Esophagus muscularis mucosa (tissue), 4 donors: ENCODE results near the gene DPH7. TPM values are rescaled to one million over a fixed set of nuclear protein-coding genes. Genes with fewer than 3 reads are reported as not detected.

Experiments used
- DNase-seq: peaks from one replicate; pipeline ENCODE4 v3.0.0-alpha.2; 2017; ENCODE audit errors: extremely low spot score
- H3K27ac ChIP-seq, 4 donors: fragments of 200-600 bp; sonication (generic); replicated peaks in 1 of 4; 1 replicate in 3 of 4; 2 replicates in 1 of 4; pipeline ENCODE4 v1.5.1; 2016 to 2019; ENCODE audit warnings: mild to moderate bottlenecking in 1 of 4
- H3K27me3 ChIP-seq, 4 donors: fragments of 200-600 bp; sonication (generic); one replicate each; pipeline versions ENCODE4 v1.5.1 to v1.6.0; 2016 to 2019
- H3K36me3 ChIP-seq, 4 donors: fragments of 200-600 bp; sonication (generic); one replicate each; pipeline ENCODE4 v1.5.1; 2016 to 2019
- H3K4me1 ChIP-seq, 4 donors: fragments of 200-600 bp; sonication (generic); one replicate each; pipeline ENCODE4 v1.5.1; 2016 to 2019
- H3K4me3 ChIP-seq, 4 donors: fragments of 200-600 bp; sonication (generic); 1 replicate in 2 of 4; 2 replicates in 2 of 4; pipeline ENCODE4 v1.5.1; 2016 to 2019; ENCODE audit warnings: mild to moderate bottlenecking in 4 of 4, moderate library complexity in 1 of 4
- H3K9me3 ChIP-seq, 4 donors: fragments of 200-600 bp; sonication (generic); 1 replicate in 3 of 4; 2 replicates in 1 of 4; pipeline ENCODE4 v1.5.1; 2016 to 2019
- CTCF ChIP-seq, 3 experiments: fragments of 200-600 bp in 2 of 3; fragments of 450-650 bp in 1 of 3; sonication (generic) in 2 of 3; IDR thresholded peaks; one replicate each; pipeline ENCODE4 v1.5.1; 2017 to 2019; ENCODE audit warnings: antibody characterized with exemption in 3 of 3, mild to moderate bottlenecking in 2 of 3, moderate library complexity in 1 of 3
- EP300 ChIP-seq: sonication (generic); formaldehyde crosslinking; IDR thresholded peaks from one replicate; pipeline ENCODE4 v1.6.1; 2017; ENCODE audit warnings: antibody characterized with exemption
- POLR2A ChIP-seq: fragments of 450-650 bp; IDR thresholded peaks from one replicate; pipeline ENCODE4 v1.6.1; 2017; ENCODE audit warnings: antibody characterized with exemption, moderate library complexity, mild to moderate bottlenecking, low read depth
- POLR2AphosphoS5 ChIP-seq, 2 donors: sonication (generic); formaldehyde crosslinking; IDR thresholded peaks; one replicate each; pipeline ENCODE4 v1.6.1; 2017; ENCODE audit warnings: antibody characterized with exemption in 2 of 2
- WGBS: methylation state at CpG from one replicate; pipeline ENCODE4 v1.1.5; 2018; 5-methylcytosine and 5-hydroxymethylcytosine counted together
- intact Hi-C: fragments of 100-400 bp; cut with DNase I; formaldehyde crosslinking; loops from one replicate; pipeline ENCODE4 v1.15.1; 2023
- total RNA-seq, 4 donors: library from RNA; depleted of rRNA; stranded (reverse); fragments of >200 nt; gene quantifications; one replicate each; pipeline versions ENCODE4 v1.1.0 to v1.2.1, GENCODE V29; 2016

DPH7 gene
- total RNA-seq, 4 donors from 2014 or later = 19.9 to 27.8 (median 24.8) TPM

- no peak for DNase-seq
- intact Hi-C loops = no loop called here
- H3K4me1 ChIP-seq = peaks cover 31 to 57% (median 40%) of the 10 kb centered on the region in 4 donors
- peak overlapping the region in 2 of 4 donors; percentile 7 to 17 for H3K27ac ChIP-seq
- no peaks in the 10 kb centered on the region for H3K9me3 ChIP-seq
- H3K36me3 ChIP-seq = peaks cover 10 to 42% (median 37%) of the 10 kb centered on the region in 4 donors
- no peak overlapping the region for H3K4me3 ChIP-seq
- H3K27me3 ChIP-seq = no peaks in the 10 kb centered on the region
- 53% methylated on average over 13 of the region's 21 CpGs for WGBS
- no peak for TF ChIP-seq EP300
- TF ChIP-seq POLR2A = no peak
- TF ChIP-seq CTCF (IDR thresholded peaks at IDR 0.05) = no peak
- no peak for TF ChIP-seq POLR2AphosphoS5 (IDR thresholded peaks at IDR 0.05)
Measured at GRCh38 chr9:137611623-137612609, 33.2 kb upstream of the DPH7 start.

- Histone ChIP-seq H3K4me3 (no peak overlapping the region), H3K4me1 (peaks cover 38 to 58% (median 46%) of the 10 kb centered on the region in 4 donors), H3K27ac (no peak overlapping the region), H3K27me3 (no peaks in the 10 kb centered on the region), H3K36me3 (peaks cover 10 to 33% (median 29%) of the 10 kb centered on the region in 4 donors), H3K9me3 (no peaks in the 10 kb centered on the region)
- intact Hi-C loops = no loop called here
- DNase-seq = no peak
- TF ChIP-seq CTCF (IDR thresholded peaks at IDR 0.05) (no peak), EP300 (no peak), POLR2AphosphoS5 (IDR thresholded peaks at IDR 0.05) (no peak), POLR2A (no peak)
- WGBS = 81% methylated on average over 3 of the region's 6 CpGs
Measured at GRCh38 chr9:137610944-137611343, 32.2 kb upstream of the DPH7 start.

- TF ChIP-seq POLR2A = no peak
- TF ChIP-seq EP300 = no peak
- no peak for TF ChIP-seq CTCF (IDR thresholded peaks at IDR 0.05)
- TF ChIP-seq POLR2AphosphoS5 (IDR thresholded peaks at IDR 0.05) = no peak
Measured at GRCh38 chr9:137607141-137607857, 28.6 kb upstream of the DPH7 start.

GRCh38 chr9:137606734-137607138 is 28.0 kb upstream of the DPH7 start:
- 51% methylated on average over 13 of the region's 13 CpGs for WGBS
- Histone ChIP-seq H3K4me3 (peak overlapping the region; percentile 84 to 99 (median 90)), H3K27me3 (no peaks in the 10 kb centered on the region), H3K4me1 (peaks cover 30 to 59% (median 42%) of the 10 kb centered on the region in 4 donors), H3K36me3 (peaks cover 0 to 7% (median 0%) of the 10 kb centered on the region in 4 donors), H3K27ac (peak overlapping the region in 2 of 4 donors; percentile 83 to 86), H3K9me3 (no peaks in the 10 kb centered on the region)
- intact Hi-C loops = no loop called here
- no peak for DNase-seq
- TF ChIP-seq EP300 (no peak), POLR2AphosphoS5 (IDR thresholded peaks at IDR 0.05) (no peak), POLR2A (no peak), CTCF (IDR thresholded peaks at IDR 0.05) (no peak)

More at GRCh38 chr9:137607141-137607857, 28.6 kb upstream of the DPH7 start:
- intact Hi-C loops = no loop called here
- Histone ChIP-seq H3K36me3 (peaks cover 0 to 7% (median 0%) of the 10 kb centered on the region in 4 donors), H3K27ac (no peak overlapping the region), H3K4me1 (peaks cover 36 to 65% (median 48%) of the 10 kb centered on the region in 4 donors), H3K9me3 (no peaks in the 10 kb centered on the region), H3K27me3 (no peaks in the 10 kb centered on the region), H3K4me3 (peak overlapping the region; percentile 84 to 99 (median 90))
- 74% methylated on average over 6 of the region's 17 CpGs for WGBS
- no peak for DNase-seq
